H1 (cell line): ENCODE measurements around the gene BBC3. TPM values are rescaled to one million over a fixed set of nuclear protein-coding genes. Genes with fewer than 3 reads are reported as not detected.

Experiments used
- BACH1 ChIP-seq: IDR thresholded peaks from 2 replicates; pipeline ENCODE4 v1.6.1; 2012; ENCODE audit warnings: low read length, improper control_type of control experiment
- CHD7 ChIP-seq: fragments of 300-600 bp; sonication (generic); IDR thresholded peaks from 2 replicates; pipeline ENCODE4 v1.7.1; 2012; ENCODE audit warnings: low read length, moderate library complexity, mild to moderate bottlenecking, inconsistent platforms; ENCODE audit not compliant: insufficient replicate concordance
- EGR1 ChIP-seq: IDR thresholded peaks from 2 replicates; pipeline ENCODE4 v1.6.1; 2011; ENCODE audit warnings: low read depth, low read length, borderline replicate concordance
- KDM1A ChIP-seq: fragments of 200-600, 300-600 bp; sonication (generic); IDR thresholded peaks from 2 replicates; pipeline ENCODE4 v1.7.1; 2016; ENCODE audit warnings: mild to moderate bottlenecking, low read length, borderline replicate concordance
- KDM5A ChIP-seq: fragments of 200-600 bp; IDR thresholded peaks from 2 replicates; pipeline ENCODE4 v1.7.1; 2012; ENCODE audit warnings: mild to moderate bottlenecking, low read length, inconsistent platforms, mixed read lengths
- POU5F1 ChIP-seq: IDR thresholded peaks from 2 replicates; pipeline ENCODE4 v1.6.1; 2011; ENCODE audit warnings: low read depth, mild to moderate bottlenecking, low read length, moderate library complexity
- SAP30 ChIP-seq: fragments of 300-600 bp; sonication (generic); IDR thresholded peaks from 2 replicates; pipeline ENCODE4 v1.7.1; 2012; ENCODE audit warnings: low read length, moderate library complexity, mild to moderate bottlenecking, inconsistent platforms; ENCODE audit not compliant: insufficient read depth, insufficient replicate concordance
- TAF1 ChIP-seq: IDR thresholded peaks from 2 replicates; pipeline ENCODE4 v1.6.1; 2011; ENCODE audit warnings: mild to moderate bottlenecking, low read depth, low read length
- TEAD4 ChIP-seq: IDR thresholded peaks from 2 replicates; pipeline ENCODE4 v1.6.1; 2012; ENCODE audit warnings: low read depth, low read length, inconsistent platforms, mixed read lengths
- YY1 ChIP-seq: IDR thresholded peaks from 2 replicates; pipeline ENCODE4 v1.6.1; 2011; ENCODE audit warnings: low read depth, mild to moderate bottlenecking, low read length
- ZNF274 ChIP-seq: IDR thresholded peaks from 2 replicates; pipeline ENCODE4 v1.7.0; 2012; ENCODE audit warnings: low read length, borderline replicate concordance; ENCODE audit errors: extremely low read depth
- polyA plus RNA-seq, 7 experiments: library from polyadenylated mRNA; depleted of rRNA in 3 of 7; stranded (reverse) in 5 of 7; unstranded in 2 of 7; fragments of >200 nt in 5 of 7; fragments of 200-250 nt in 2 of 7; gene quantifications; 1 replicate in 5 of 7; 2 replicates in 1 of 7; 4 replicates in 1 of 7; pipeline versions ENCODE4 v1.2.1 to v1.2.3, GENCODE V29; 2011 to 2013; ENCODE audit warnings: missing spikeins in 2 of 7, mixed read lengths in 2 of 7
- total RNA-seq: library from RNA; stranded (reverse); fragmentation: NEBNext Ultra II Directional; extraction: Animal tissue kit (Norgen Biotek cat#: 25700); gene quantifications from 2 replicates; pipeline ENCODE4 v1.2.1, GENCODE V29; 2021

BBC3 gene
- total and polyA plus RNA-seq, 2 of the 8 experiments (the other 6 are each of a cell fraction or from before 2014, with no cell fraction given) = 13.2 to 21.6 TPM

GRCh38 chr19:47195434-47195833 lies 35.6 kb downstream of the BBC3 start (continued):
- TF ChIP-seq CHD7 (no peak), TEAD4 (no peak), BACH1 (no peak), EGR1 (no peak), TAF1 (no peak), ZNF274 (no peak), YY1 (no peak), POU5F1 (no peak), SAP30 (no peak), KDM1A (no peak), KDM5A (no peak)
